Measurements from ENCODE around the gene TMEM240.
A peak's percentile ranks its signal among the peaks of the same experiment; 100 is the strongest.
"Not testable (repeated sequence)": the region's sequence is repeated elsewhere in the genome, so short reads cannot be mapped to it uniquely, and the experiment has no call there.

The TMEM240 gene

GRCh38 chr1:1513675-1514074 lies 26.7 kb downstream of the TMEM240 start:
- not testable (repeated sequence) for H3K4me1 ChIP-seq (ENCODE audit: control insufficient read depth, low read length); H3K27ac ChIP-seq (ENCODE audit: low read depth, low read length); H3K27me3 ChIP-seq (ENCODE audit: control insufficient read depth, low read length); H3F3A ChIP-seq (ENCODE audit: control insufficient read depth, insufficient read depth); H3K9me2 ChIP-seq (replicated peaks; ENCODE audit: control insufficient read depth, low read length); H4K20me1 ChIP-seq (ENCODE audit: control insufficient read depth, insufficient read depth, low read depth, low read length); H3K9me3 ChIP-seq (ENCODE audit: control insufficient read depth, insufficient read depth, low read length)
- H3K4me3 ChIP-seq (ENCODE audit: low read length), result peak overlapping the region; percentile 42
- peak overlapping the region; percentile 44 for H3K4me2 ChIP-seq (ENCODE audit: low read length)
- peaks cover 55% of the 10 kb centered on the region for H3K79me2 ChIP-seq (ENCODE audit: control insufficient read depth, low read length)
- peaks cover 30% of the 10 kb centered on the region for H3K36me3 ChIP-seq (ENCODE audit: control insufficient read depth, low read length)

GRCh38 chr1:1512425-1512824 lies 28.0 kb downstream of the TMEM240 start:
- Histone ChIP-seq H3K79me2 (ENCODE audit: control insufficient read depth, low read length) (peaks cover 50% of the 10 kb centered on the region), H3K4me2 (ENCODE audit: low read length) (peak overlapping the region; percentile 58), H3K36me3 (ENCODE audit: control insufficient read depth, low read length) (peaks cover 20% of the 10 kb centered on the region), H3K4me3 (ENCODE audit: low read length) (peak overlapping the region; percentile 71)
- not testable (repeated sequence) for H3K27me3 ChIP-seq (ENCODE audit: control insufficient read depth, low read length); H3K27ac ChIP-seq (ENCODE audit: low read depth, low read length); H3K9me2 ChIP-seq (replicated peaks; ENCODE audit: control insufficient read depth, low read length); H3F3A ChIP-seq (ENCODE audit: control insufficient read depth, insufficient read depth); H3K4me1 ChIP-seq (ENCODE audit: control insufficient read depth, low read length); H3K9me3 ChIP-seq (ENCODE audit: control insufficient read depth, insufficient read depth, low read length); H4K20me1 ChIP-seq (ENCODE audit: control insufficient read depth, insufficient read depth, low read depth, low read length)

- peak within 1 kb of the TSS; percentile 97 for H3K4me3 ChIP-seq (ENCODE audit: low read length)
- H4K20me1 ChIP-seq (ENCODE audit: control insufficient read depth, insufficient read depth, low read depth, low read length), result no peaks in the 10 kb centered on the region
- no peak for TF ChIP-seq CTCF (IDR thresholded peaks at IDR 0.05; ENCODE audit: low read depth, low read length, poor library complexity, severe bottlenecking)
- no peak for TF ChIP-seq EZH2phosphoT487 (IDR thresholded peaks at IDR 0.05; ENCODE audit: borderline replicate concordance, low read length)
- H3F3A ChIP-seq (ENCODE audit: control insufficient read depth, insufficient read depth), result no peaks in the 10 kb centered on the region
- peaks cover 50% of the 10 kb centered on the region for H3K79me2 ChIP-seq (ENCODE audit: control insufficient read depth, low read length)
- peak within 1 kb of the TSS; percentile 80 for H3K4me2 ChIP-seq (ENCODE audit: low read length)
- H3K27ac ChIP-seq (ENCODE audit: low read depth, low read length), result peak within 1 kb of the TSS; percentile 74
- H3K27me3 ChIP-seq (ENCODE audit: control insufficient read depth, low read length), result no peaks in the 10 kb centered on the region
- peaks cover 9% of the 10 kb centered on the region for H3K4me1 ChIP-seq (ENCODE audit: control insufficient read depth, low read length)
- no peaks in the 10 kb centered on the region for H3K9me2 ChIP-seq (replicated peaks; ENCODE audit: control insufficient read depth, low read length)
- peaks cover 17% of the 10 kb centered on the region for H3K36me3 ChIP-seq (ENCODE audit: control insufficient read depth, low read length)
- no peaks in the 10 kb centered on the region for H3K9me3 ChIP-seq (ENCODE audit: control insufficient read depth, insufficient read depth, low read length)
Measured at GRCh38 chr1:1511533-1512285, 28.7 kb downstream of the TMEM240 start, which contains the start of gene ATAD3A. TSS of gene ATAD3A (plus strand) at chr1:1512162. CDS start at chr1:1512269, 107 bp downstream.

GRCh38 chr1:1510912-1511532 lies 29.4 kb downstream of the TMEM240 start:
- H3K9me2 ChIP-seq (replicated peaks; ENCODE audit: control insufficient read depth, low read length), result no peaks in the 10 kb centered on the region
- peaks cover 15% of the 10 kb centered on the region for H3K36me3 ChIP-seq (ENCODE audit: control insufficient read depth, low read length)
- no peaks in the 10 kb centered on the region for H3K27me3 ChIP-seq (ENCODE audit: control insufficient read depth, low read length)
- H3F3A ChIP-seq (ENCODE audit: control insufficient read depth, insufficient read depth), result peaks cover 6% of the 10 kb centered on the region; the same call in 1 of the 2 replicates
- H3K27ac ChIP-seq (ENCODE audit: low read depth, low read length), result peak overlapping the region; percentile 74
- peak overlapping the region; percentile 80 for H3K4me2 ChIP-seq (ENCODE audit: low read length)
- H3K4me1 ChIP-seq (ENCODE audit: control insufficient read depth, low read length), result peaks cover 10% of the 10 kb centered on the region
- TF ChIP-seq EZH2phosphoT487 (IDR thresholded peaks at IDR 0.05; ENCODE audit: borderline replicate concordance, low read length) (no peak), CTCF (IDR thresholded peaks at IDR 0.05; ENCODE audit: low read depth, low read length, poor library complexity, severe bottlenecking) (no peak)
- peaks cover 50% of the 10 kb centered on the region for H3K79me2 ChIP-seq (ENCODE audit: control insufficient read depth, low read length)
- peak overlapping the region; percentile 97 for H3K4me3 ChIP-seq (ENCODE audit: low read length)
- H4K20me1 ChIP-seq (ENCODE audit: control insufficient read depth, insufficient read depth, low read depth, low read length), result no peaks in the 10 kb centered on the region
- H3K9me3 ChIP-seq (ENCODE audit: control insufficient read depth, insufficient read depth, low read length), result no peaks in the 10 kb centered on the region

GRCh38 chr1:1509465-1509850 lies 31.0 kb downstream of the TMEM240 start:
- H3K27me3 ChIP-seq (ENCODE audit: control insufficient read depth, low read length); H3K9me2 ChIP-seq (replicated peaks; ENCODE audit: control insufficient read depth, low read length); H4K20me1 ChIP-seq (ENCODE audit: control insufficient read depth, insufficient read depth, low read depth, low read length); H3F3A ChIP-seq (ENCODE audit: control insufficient read depth, insufficient read depth); H3K4me3 ChIP-seq (ENCODE audit: low read length); H3K27ac ChIP-seq (ENCODE audit: low read depth, low read length); H3K36me3 ChIP-seq (ENCODE audit: control insufficient read depth, low read length); H3K9me3 ChIP-seq (ENCODE audit: control insufficient read depth, insufficient read depth, low read length); H3K4me2 ChIP-seq (ENCODE audit: low read length): not testable (repeated sequence)
- peaks cover 36% of the 10 kb centered on the region for H3K79me2 ChIP-seq (ENCODE audit: control insufficient read depth, low read length)
- peaks cover 21% of the 10 kb centered on the region for H3K4me1 ChIP-seq (ENCODE audit: control insufficient read depth, low read length)

- not testable (repeated sequence) for H3K4me2 ChIP-seq (ENCODE audit: low read length); H3K9me2 ChIP-seq (replicated peaks; ENCODE audit: control insufficient read depth, low read length); H3K27me3 ChIP-seq (ENCODE audit: control insufficient read depth, low read length); H3K9me3 ChIP-seq (ENCODE audit: control insufficient read depth, insufficient read depth, low read length); H3K4me3 ChIP-seq (ENCODE audit: low read length); H3K36me3 ChIP-seq (ENCODE audit: control insufficient read depth, low read length); H3K27ac ChIP-seq (ENCODE audit: low read depth, low read length); H3F3A ChIP-seq (ENCODE audit: control insufficient read depth, insufficient read depth); H4K20me1 ChIP-seq (ENCODE audit: control insufficient read depth, insufficient read depth, low read depth, low read length)
- H3K4me1 ChIP-seq (ENCODE audit: control insufficient read depth, low read length), result peaks cover 22% of the 10 kb centered on the region
- H3K79me2 ChIP-seq (ENCODE audit: control insufficient read depth, low read length), result peaks cover 31% of the 10 kb centered on the region
Measured at GRCh38 chr1:1508775-1509464, 31.5 kb downstream of the TMEM240 start.

Data from DOHH2 (cell line).